Activated CD4-positive, alpha-beta T cell treated with anti-CD3 and anti-CD28 coated beads, Interleukin-2, amount 10 ng/mL, durations not matched to agents 24 days and 14 days (primary cell): ENCODE data around the gene RP9. TPM values are rescaled to one million over a fixed set of nuclear protein-coding genes. Genes with fewer than 3 reads are reported as not detected.

Experiments used
- DNase-seq: peaks from one replicate; pipeline ENCODE4 v3.0.0; 2022
- H3K27ac Mint-ChIP-seq: one replicate; pipeline ENCODE4 v1.8.0; 2022; ENCODE audit warnings: mild to moderate bottlenecking, mixed read lengths
- H3K27me3 Mint-ChIP-seq: one replicate; pipeline ENCODE4 v1.8.0; 2022; ENCODE audit warnings: mixed read lengths
- H3K36me3 Mint-ChIP-seq: one replicate; pipeline ENCODE4 v1.8.0; 2022; ENCODE audit warnings: low read depth, mild to moderate bottlenecking, mixed read lengths
- H3K4me1 Mint-ChIP-seq: one replicate; pipeline ENCODE4 v1.8.0; 2021; ENCODE audit warnings: mixed read lengths
- H3K4me3 Mint-ChIP-seq: one replicate; pipeline ENCODE4 v1.8.0; 2022; ENCODE audit warnings: mild to moderate bottlenecking, moderate library complexity, mixed read lengths
- H3K9me3 Mint-ChIP-seq: one replicate; pipeline ENCODE4 v1.8.0; 2021; ENCODE audit warnings: mixed read lengths
- intact Hi-C: fragments of 100-400 bp; cut with micrococcal nuclease; formaldehyde crosslinking; loops from one replicate; pipeline ENCODE4 v1.15.1; 2023
- total RNA-seq: library from RNA; stranded (reverse); gene quantifications from 2 replicates; pipeline ENCODE4 v1.2.3, GENCODE V29; 2022

Gene RP9
- total RNA-seq, 1 donor from 2014 or later, result 25.1 TPM

DNA sequence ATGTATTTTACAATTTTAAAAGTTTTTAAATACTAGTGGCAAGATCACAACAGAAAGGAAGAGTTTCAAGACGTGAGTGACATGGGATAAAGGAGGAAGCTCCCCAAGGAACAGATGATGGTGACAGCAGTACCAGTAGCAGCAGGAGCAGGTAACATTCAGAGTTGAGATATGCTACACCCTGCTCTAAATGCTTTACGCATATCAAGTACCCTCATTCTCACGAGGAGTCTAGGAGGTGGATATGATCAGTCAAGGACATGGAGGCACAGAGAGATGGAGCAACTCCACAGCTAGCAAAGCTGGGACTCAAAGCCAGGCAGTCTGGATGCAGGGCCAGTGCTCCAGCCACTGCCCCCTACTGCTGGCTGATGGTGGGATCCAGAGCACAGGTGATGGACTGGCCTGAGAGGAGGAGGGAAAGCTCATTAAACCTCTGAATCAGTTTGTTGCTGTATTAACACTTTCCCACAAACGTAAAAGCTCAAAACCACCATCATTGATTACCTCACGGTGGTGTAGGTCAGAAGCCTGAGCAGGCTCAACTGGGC is 17.5 kb downstream of the RP9 start:
- Mint-ChIP-seq H3K27ac (no peak overlapping the region), H3K27me3 (no peaks in the 10 kb centered on the region), H3K4me3 (no peak overlapping the region), H3K36me3 (peaks cover 30% of the 10 kb centered on the region), H3K9me3 (no peaks in the 10 kb centered on the region), H3K4me1 (no peaks in the 10 kb centered on the region)
- no peak for DNase-seq
- intact Hi-C loops, result no loop called here

- Mint-ChIP-seq H3K36me3 (peaks cover 25% of the 10 kb centered on the region), H3K27me3 (no peaks in the 10 kb centered on the region), H3K27ac (no peak overlapping the region), H3K9me3 (no peaks in the 10 kb centered on the region), H3K4me1 (no peaks in the 10 kb centered on the region), H3K4me3 (no peak overlapping the region)
- intact Hi-C loops, result no loop called here
- DNase-seq, result no peak
Measured at GRCh38 chr7:33091111-33091531, 18.1 kb downstream of the RP9 start.

- Mint-ChIP-seq H3K4me3 (no peak overlapping the region), H3K27me3 (no peaks in the 10 kb centered on the region), H3K4me1 (no peaks in the 10 kb centered on the region), H3K27ac (no peak overlapping the region), H3K36me3 (peaks cover 13% of the 10 kb centered on the region), H3K9me3 (no peaks in the 10 kb centered on the region)
- no peak for DNase-seq
- intact Hi-C loops, result no loop called here
Measured at GRCh38 chr7:33089142-33089541, 20.1 kb downstream of the RP9 start.

GRCh38 chr7:33087858-33088257 is 21.3 kb downstream of the RP9 start:
- DNase-seq, result no peak
- H3K36me3 Mint-ChIP-seq, result peaks cover 3% of the 10 kb centered on the region
- intact Hi-C loops, result no loop called here
- H3K27me3 Mint-ChIP-seq, result peaks cover 3% of the 10 kb centered on the region
- H3K4me3 Mint-ChIP-seq, result no peak overlapping the region
- H3K4me1 Mint-ChIP-seq, result no peaks in the 10 kb centered on the region
- no peaks in the 10 kb centered on the region for H3K9me3 Mint-ChIP-seq
- H3K27ac Mint-ChIP-seq, result no peak overlapping the region

- Mint-ChIP-seq H3K4me1 (no peaks in the 10 kb centered on the region), H3K27ac (no peak overlapping the region), H3K36me3 (no peaks in the 10 kb centered on the region), H3K4me3 (no peak overlapping the region), H3K27me3 (peaks cover 5% of the 10 kb centered on the region), H3K9me3 (no peaks in the 10 kb centered on the region)
- intact Hi-C loops, result no loop called here
- no peak for DNase-seq
Measured at GRCh38 chr7:33087356-33087755, 21.8 kb downstream of the RP9 start.

- H3K9me3 Mint-ChIP-seq, result no peaks in the 10 kb centered on the region
- no peak for DNase-seq
- H3K4me3 Mint-ChIP-seq, result no peak overlapping the region
- peaks cover 41% of the 10 kb centered on the region for H3K27me3 Mint-ChIP-seq
- H3K27ac Mint-ChIP-seq, result no peak overlapping the region
- no peaks in the 10 kb centered on the region for H3K36me3 Mint-ChIP-seq
- H3K4me1 Mint-ChIP-seq, result peaks cover 5% of the 10 kb centered on the region
- intact Hi-C loops, result no loop called here
Measured at GRCh38 chr7:33079763-33080690, 29.2 kb downstream of the RP9 start.

- intact Hi-C loops, result no loop called here
- Mint-ChIP-seq H3K4me1 (peaks cover 5% of the 10 kb centered on the region), H3K27ac (no peak overlapping the region), H3K9me3 (no peaks in the 10 kb centered on the region), H3K36me3 (no peaks in the 10 kb centered on the region), H3K27me3 (peaks cover 46% of the 10 kb centered on the region), H3K4me3 (no peak overlapping the region)
- no peak for DNase-seq
Measured at GRCh38 chr7:33079096-33079495, 30.1 kb downstream of the RP9 start.

GRCh38 chr7:33076737-33077136 is 32.5 kb downstream of the RP9 start:
- no peak for DNase-seq
- no peak overlapping the region for H3K4me3 Mint-ChIP-seq
- peaks cover 5% of the 10 kb centered on the region for H3K4me1 Mint-ChIP-seq
- no peaks in the 10 kb centered on the region for H3K36me3 Mint-ChIP-seq
- no peak overlapping the region for H3K27ac Mint-ChIP-seq
- H3K9me3 Mint-ChIP-seq, result peaks cover 7% of the 10 kb centered on the region
- H3K27me3 Mint-ChIP-seq, result peaks cover 49% of the 10 kb centered on the region
- intact Hi-C loops, result no loop called here

DNA sequence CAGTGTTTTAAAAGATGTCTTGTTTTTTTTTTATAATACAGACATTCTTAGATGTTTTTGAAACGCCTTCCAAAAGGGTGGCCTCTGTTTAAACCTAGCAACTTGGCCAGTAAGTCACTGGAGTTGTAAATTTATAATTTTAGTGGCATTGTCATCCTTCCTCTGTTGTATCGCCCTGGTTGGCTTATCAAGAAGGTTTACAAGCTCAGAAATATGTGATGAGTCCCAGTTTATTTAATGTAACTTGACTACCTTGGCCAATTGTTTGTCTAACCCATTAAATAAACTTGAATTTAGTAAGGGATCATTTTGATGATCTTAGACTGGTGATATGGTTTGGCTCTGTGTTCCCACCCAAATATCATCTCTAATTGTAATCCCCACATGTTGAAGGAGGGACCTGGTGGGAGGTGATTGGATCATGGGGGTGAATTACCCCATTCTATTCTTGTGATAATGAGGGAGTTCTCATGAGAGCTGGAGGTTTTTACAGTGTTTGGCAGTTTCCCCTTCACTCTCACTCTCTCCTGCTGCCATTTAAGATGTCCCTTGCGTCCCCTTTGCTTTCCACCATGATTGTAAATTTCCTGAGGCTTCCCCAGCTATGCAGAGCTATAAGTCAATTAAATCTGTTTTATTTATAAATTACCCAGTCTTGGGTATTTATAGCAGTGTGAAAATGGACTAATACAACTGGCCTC is 33.2 kb downstream of the RP9 start:
- Mint-ChIP-seq H3K36me3 (no peaks in the 10 kb centered on the region), H3K9me3 (peaks cover 12% of the 10 kb centered on the region), H3K4me1 (peaks cover 5% of the 10 kb centered on the region), H3K27me3 (peaks cover 49% of the 10 kb centered on the region), H3K4me3 (no peak overlapping the region), H3K27ac (no peak overlapping the region)
- intact Hi-C loops, result no loop called here
- DNase-seq, result no peak

DNA sequence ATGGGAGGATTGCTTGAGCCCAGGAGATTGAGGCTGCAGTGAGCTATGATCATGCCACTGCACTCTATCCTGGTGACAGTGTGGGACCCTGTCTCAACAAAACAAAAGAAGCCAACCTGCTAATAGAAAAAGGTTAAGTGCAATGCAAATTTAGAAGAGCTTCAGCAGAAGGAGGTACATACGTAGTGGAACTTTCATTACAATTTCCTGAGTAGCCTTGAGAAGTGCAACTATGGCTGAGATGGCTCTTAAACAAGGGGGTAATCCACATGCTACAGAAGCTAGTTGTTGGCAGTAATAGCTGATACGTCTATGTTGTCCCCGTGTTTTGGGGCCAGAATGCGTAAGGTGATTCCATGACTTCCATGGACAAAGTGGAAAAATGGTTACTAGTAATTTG is 36.0 kb downstream of the RP9 start:
- Mint-ChIP-seq H3K4me1 (peaks cover 5% of the 10 kb centered on the region), H3K27me3 (peaks cover 30% of the 10 kb centered on the region), H3K36me3 (no peaks in the 10 kb centered on the region), H3K27ac (no peak overlapping the region), H3K9me3 (peaks cover 17% of the 10 kb centered on the region), H3K4me3 (no peak overlapping the region)
- intact Hi-C loops, result no loop called here
- DNase-seq, result no peak

DNA sequence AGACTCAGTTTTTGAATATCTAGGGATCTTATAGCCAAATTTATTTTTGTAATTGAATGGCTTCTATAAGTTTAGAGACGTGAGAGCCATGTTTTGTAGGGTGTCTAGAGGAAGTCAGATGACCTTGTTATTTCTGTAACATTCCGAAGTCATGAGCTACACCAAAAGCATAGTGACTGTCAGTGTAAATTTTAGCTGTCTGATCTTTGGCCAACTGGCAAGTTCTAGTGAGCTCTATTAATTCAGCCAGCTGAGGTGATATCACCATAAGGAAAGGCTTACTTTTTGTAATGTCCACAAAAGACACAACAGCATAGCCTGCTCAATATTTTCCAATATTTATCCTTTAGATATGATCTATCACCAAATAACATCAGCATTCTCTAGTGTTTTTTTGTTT is 36.7 kb downstream of the RP9 start:
- intact Hi-C loops, result no loop called here
- no peak overlapping the region for H3K27ac Mint-ChIP-seq
- H3K4me3 Mint-ChIP-seq, result no peak overlapping the region
- H3K36me3 Mint-ChIP-seq, result no peaks in the 10 kb centered on the region
- H3K4me1 Mint-ChIP-seq, result peaks cover 3% of the 10 kb centered on the region
- DNase-seq, result no peak
- peaks cover 17% of the 10 kb centered on the region for H3K9me3 Mint-ChIP-seq
- H3K27me3 Mint-ChIP-seq, result peaks cover 31% of the 10 kb centered on the region

DNA sequence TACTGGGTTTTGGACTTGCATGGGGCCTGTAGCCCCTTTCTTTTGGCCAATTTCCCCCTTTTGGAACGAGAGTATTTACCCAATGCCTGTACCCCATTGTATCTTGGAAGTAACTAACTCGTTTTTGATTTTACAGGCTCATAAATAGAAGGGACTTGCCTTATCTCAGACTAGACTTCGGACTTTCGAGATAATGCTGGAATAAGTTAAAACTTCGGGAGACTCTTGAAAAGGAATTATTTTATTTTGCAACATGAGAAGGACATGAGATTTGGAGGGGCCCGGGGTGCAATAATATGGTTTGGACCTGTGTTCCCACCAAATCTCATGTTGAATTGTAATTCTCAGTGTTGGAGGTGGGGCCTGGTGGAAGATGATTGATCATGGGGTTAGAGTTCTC is 38.4 kb downstream of the RP9 start:
- Mint-ChIP-seq H3K4me3 (no peak overlapping the region), H3K27ac (no peak overlapping the region), H3K9me3 (peaks cover 26% of the 10 kb centered on the region), H3K27me3 (peaks cover 24% of the 10 kb centered on the region), H3K4me1 (no peaks in the 10 kb centered on the region), H3K36me3 (peaks cover 3% of the 10 kb centered on the region)
- intact Hi-C loops, result no loop called here
- no peak for DNase-seq

DNA sequence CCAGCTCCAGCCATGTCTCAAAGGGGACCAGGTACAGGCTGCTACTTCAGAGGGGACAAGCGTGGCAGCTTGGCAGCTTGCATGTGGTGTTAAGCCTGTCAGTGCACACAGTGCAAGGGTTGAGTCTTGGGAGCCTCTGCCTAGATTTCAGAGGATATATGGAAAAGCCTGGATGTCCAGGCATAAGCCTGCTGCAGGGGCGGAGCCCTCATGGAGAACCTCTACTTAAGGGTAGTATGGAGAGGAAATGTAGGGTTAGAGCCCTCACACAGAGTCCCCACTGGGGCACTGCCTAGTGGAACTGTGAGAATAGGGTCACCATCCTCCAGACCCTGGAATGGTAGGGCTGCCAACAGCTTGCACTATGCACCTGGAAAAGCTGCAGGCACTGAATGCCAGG is 38.9 kb downstream of the RP9 start:
- H3K4me3 Mint-ChIP-seq, result no peak overlapping the region
- H3K36me3 Mint-ChIP-seq, result peaks cover 3% of the 10 kb centered on the region
- DNase-seq, result no peak
- peaks cover 28% of the 10 kb centered on the region for H3K9me3 Mint-ChIP-seq
- peaks cover 20% of the 10 kb centered on the region for H3K27me3 Mint-ChIP-seq
- H3K27ac Mint-ChIP-seq, result no peak overlapping the region
- intact Hi-C loops, result no loop called here
- H3K4me1 Mint-ChIP-seq, result no peaks in the 10 kb centered on the region

GRCh38 chr7:33067921-33068320 is 41.3 kb downstream of the RP9 start:
- no peak overlapping the region for H3K27ac Mint-ChIP-seq
- peaks cover 32% of the 10 kb centered on the region for H3K9me3 Mint-ChIP-seq
- intact Hi-C loops, result no loop called here
- no peak for DNase-seq
- no peak overlapping the region for H3K4me3 Mint-ChIP-seq
- peaks cover 6% of the 10 kb centered on the region for H3K4me1 Mint-ChIP-seq
- peaks cover 9% of the 10 kb centered on the region for H3K27me3 Mint-ChIP-seq
- H3K36me3 Mint-ChIP-seq, result peaks cover 6% of the 10 kb centered on the region
